Esophagus muscularis mucosa (tissue), 4 donors: ENCODE data around the gene KHSRP. TPM values are rescaled to one million over a fixed set of nuclear protein-coding genes. Genes with fewer than 3 reads are reported as not detected.

ENCODE experiments used
- DNase-seq: peaks from one replicate; pipeline ENCODE4 v3.0.0-alpha.2; 2017; ENCODE audit errors: extremely low spot score
- H3K27ac ChIP-seq, 4 donors: fragments of 200-600 bp; sonication (generic); replicated peaks in 1 of 4; 1 replicate in 3 of 4; 2 replicates in 1 of 4; pipeline ENCODE4 v1.5.1; 2016 to 2019; ENCODE audit warnings: mild to moderate bottlenecking in 1 of 4
- H3K27me3 ChIP-seq, 4 donors: fragments of 200-600 bp; sonication (generic); one replicate each; pipeline versions ENCODE4 v1.5.1 to v1.6.0; 2016 to 2019
- H3K36me3 ChIP-seq, 4 donors: fragments of 200-600 bp; sonication (generic); one replicate each; pipeline ENCODE4 v1.5.1; 2016 to 2019
- H3K4me1 ChIP-seq, 4 donors: fragments of 200-600 bp; sonication (generic); one replicate each; pipeline ENCODE4 v1.5.1; 2016 to 2019
- H3K4me3 ChIP-seq, 4 donors: fragments of 200-600 bp; sonication (generic); 1 replicate in 2 of 4; 2 replicates in 2 of 4; pipeline ENCODE4 v1.5.1; 2016 to 2019; ENCODE audit warnings: mild to moderate bottlenecking in 4 of 4, moderate library complexity in 1 of 4
- H3K9me3 ChIP-seq, 4 donors: fragments of 200-600 bp; sonication (generic); 1 replicate in 3 of 4; 2 replicates in 1 of 4; pipeline ENCODE4 v1.5.1; 2016 to 2019
- CTCF ChIP-seq, 3 experiments: fragments of 200-600 bp in 2 of 3; fragments of 450-650 bp in 1 of 3; sonication (generic) in 2 of 3; IDR thresholded peaks; one replicate each; pipeline ENCODE4 v1.5.1; 2017 to 2019; ENCODE audit warnings: antibody characterized with exemption in 3 of 3, mild to moderate bottlenecking in 2 of 3, moderate library complexity in 1 of 3
- EP300 ChIP-seq: sonication (generic); formaldehyde crosslinking; IDR thresholded peaks from one replicate; pipeline ENCODE4 v1.6.1; 2017; ENCODE audit warnings: antibody characterized with exemption
- POLR2A ChIP-seq: fragments of 450-650 bp; IDR thresholded peaks from one replicate; pipeline ENCODE4 v1.6.1; 2017; ENCODE audit warnings: antibody characterized with exemption, moderate library complexity, mild to moderate bottlenecking, low read depth
- POLR2AphosphoS5 ChIP-seq, 2 donors: sonication (generic); formaldehyde crosslinking; IDR thresholded peaks; one replicate each; pipeline ENCODE4 v1.6.1; 2017; ENCODE audit warnings: antibody characterized with exemption in 2 of 2
- WGBS: methylation state at CpG from one replicate; pipeline ENCODE4 v1.1.5; 2018; 5-methylcytosine and 5-hydroxymethylcytosine counted together
- intact Hi-C: fragments of 100-400 bp; cut with DNase I; formaldehyde crosslinking; loops from one replicate; pipeline ENCODE4 v1.15.1; 2023
- total RNA-seq, 4 donors: library from RNA; depleted of rRNA; stranded (reverse); fragments of >200 nt; gene quantifications; one replicate each; pipeline versions ENCODE4 v1.1.0 to v1.2.1, GENCODE V29; 2016

Gene KHSRP
- total RNA-seq = 100 to 1,000 TPM; 105 to 202 (median 148) TPM

- H3K27me3 ChIP-seq = no peaks in the 10 kb centered on the region
- peak within 1 kb of the TSS; percentile 76 to 87 (median 84) for H3K4me3 ChIP-seq
- DNase-seq = no peak
- no peaks in the 10 kb centered on the region for H3K9me3 ChIP-seq
- peak within 1 kb of the TSS; percentile 84 to 94 (median 90) for H3K27ac ChIP-seq
- intact Hi-C loops = no loop called here
- H3K36me3 ChIP-seq = peaks cover 7 to 33% (median 28%) of the 10 kb centered on the region in 4 donors
- TF ChIP-seq CTCF (IDR thresholded peaks at IDR 0.05) = peak in 1 of 3 experiments; percentile 27
- no peak for TF ChIP-seq EP300
- TF ChIP-seq POLR2A = no peak
- peak; percentile 87 to 94 for TF ChIP-seq POLR2AphosphoS5 (IDR thresholded peaks at IDR 0.05)
- 1% methylated on average over 62 of the region's 114 CpGs for WGBS
- peaks cover 28 to 48% (median 42%) of the 10 kb centered on the region in 4 donors for H3K4me1 ChIP-seq
These were observed at the start of gene KHSRP for GRCh38 chr19:6424195-6424938. KHSRP (minus strand) TSS chr19:6424811; CDS start chr19:6424701, 110 bp downstream.

- Histone ChIP-seq H3K27ac (no peak overlapping the region), H3K36me3 (no peaks in the 10 kb centered on the region), H3K9me3 (no peaks in the 10 kb centered on the region), H3K4me1 (peaks cover 11 to 22% (median 18%) of the 10 kb centered on the region in 4 donors), H3K27me3 (peaks cover 3 to 56% (median 25%) of the 10 kb centered on the region in 4 donors), H3K4me3 (no peak overlapping the region)
- TF ChIP-seq POLR2A (no peak), POLR2AphosphoS5 (IDR thresholded peaks at IDR 0.05) (no peak), EP300 (no peak), CTCF (IDR thresholded peaks at IDR 0.05) (no peak)
- 64% methylated on average over 6 of the region's 9 CpGs for WGBS
- intact Hi-C loops = no loop called here
- no peak for DNase-seq
These were observed 49.0 kb upstream of the KHSRP start for GRCh38 chr19:6473647-6474046.

GRCh38 chr19:6472713-6473112 is 48.1 kb upstream of the KHSRP start:
- no peak for DNase-seq
- TF ChIP-seq POLR2A = no peak
- no peak for TF ChIP-seq EP300
- no peak for TF ChIP-seq CTCF (IDR thresholded peaks at IDR 0.05)
- TF ChIP-seq POLR2AphosphoS5 (IDR thresholded peaks at IDR 0.05) = no peak
- 72% methylated on average over 4 of the region's 4 CpGs for WGBS
- Histone ChIP-seq H3K9me3 (no peaks in the 10 kb centered on the region), H3K36me3 (no peaks in the 10 kb centered on the region), H3K4me1 (peaks cover 11 to 22% (median 18%) of the 10 kb centered on the region in 4 donors), H3K27me3 (peaks cover 3 to 47% (median 23%) of the 10 kb centered on the region in 4 donors), H3K27ac (no peak overlapping the region), H3K4me3 (no peak overlapping the region)
- intact Hi-C loops = no loop called here

- 88% methylated on average over 14 of the region's 14 CpGs for WGBS
- intact Hi-C loops = no loop called here
These were observed 46.5 kb upstream of the KHSRP start for GRCh38 chr19:6471076-6471475.

More at GRCh38 chr19:6471076-6471475, 46.5 kb upstream of the KHSRP start:
- no peak overlapping the region for H3K4me3 ChIP-seq
- TF ChIP-seq POLR2A = no peak
- TF ChIP-seq POLR2AphosphoS5 (IDR thresholded peaks at IDR 0.05) = no peak
- no peak for TF ChIP-seq CTCF (IDR thresholded peaks at IDR 0.05)
- no peak overlapping the region for H3K27ac ChIP-seq
- no peaks in the 10 kb centered on the region for H3K9me3 ChIP-seq
- DNase-seq = no peak
- peaks cover under 1 to 11% (median 8%) of the 10 kb centered on the region in 4 donors for H3K4me1 ChIP-seq
- H3K27me3 ChIP-seq = peaks cover 0 to 30% (median 11%) of the 10 kb centered on the region in 4 donors
- H3K36me3 ChIP-seq = no peaks in the 10 kb centered on the region
